GM18502 (cell line): ENCODE results near the gene COL19A1.

Experiments
- ATAC-seq: cut with Tn5 transposase; IDR thresholded peaks from one replicate; pipeline ENCODE4 v1.9.1; 2021; ENCODE audit warnings: mild to moderate bottlenecking; ENCODE audit not compliant: unreplicated experiment, poor library complexity

Gene COL19A1

GRCh38 chr6:70040766-70041165 is 174.4 kb downstream of the COL19A1 start:
- no peak for ATAC-seq

GRCh38 chr6:70041411-70041810 is 175.1 kb downstream of the COL19A1 start:
- no peak for ATAC-seq

- ATAC-seq: no peak
Measured at GRCh38 chr6:70045413-70045812, 179.1 kb downstream of the COL19A1 start.

- ATAC-seq: no peak
Measured at GRCh38 chr6:70051197-70052124, 185.1 kb downstream of the COL19A1 start.

- ATAC-seq: no peak
Measured at GRCh38 chr6:70059039-70059719, 192.8 kb downstream of the COL19A1 start.

- no peak for ATAC-seq
Measured at GRCh38 chr6:70060680-70061079, 194.3 kb downstream of the COL19A1 start.

GRCh38 chr6:70061546-70061945 is 195.2 kb downstream of the COL19A1 start:
- no peak for ATAC-seq

GRCh38 chr6:70062010-70062409 is 195.7 kb downstream of the COL19A1 start:
- no peak for ATAC-seq

GRCh38 chr6:70072540-70073179 is 206.3 kb downstream of the COL19A1 start:
- no peak for ATAC-seq

GRCh38 chr6:70073637-70074036 is 207.3 kb downstream of the COL19A1 start:
- no peak for ATAC-seq

GRCh38 chr6:70079241-70079640 is 212.9 kb downstream of the COL19A1 start:
- peak; percentile 71 for ATAC-seq

- no peak for ATAC-seq
Measured at GRCh38 chr6:70080443-70081070, 214.2 kb downstream of the COL19A1 start.

GRCh38 chr6:70082830-70083229 is 216.5 kb downstream of the COL19A1 start:
- ATAC-seq: no peak

GRCh38 chr6:70086806-70087205 is 220.4 kb downstream of the COL19A1 start:
- no peak for ATAC-seq

GRCh38 chr6:70094156-70094555 is 227.8 kb downstream of the COL19A1 start:
- ATAC-seq: no peak

- no peak for ATAC-seq
Measured at GRCh38 chr6:70099732-70100131, 233.4 kb downstream of the COL19A1 start.

- no peak for ATAC-seq
Measured at GRCh38 chr6:70103798-70104197, 237.4 kb downstream of the COL19A1 start.

- ATAC-seq: peak; percentile 60
Measured at GRCh38 chr6:70107852-70108629, 241.7 kb downstream of the COL19A1 start.

GRCh38 chr6:70110126-70111022 is 244.0 kb downstream of the COL19A1 start:
- ATAC-seq: no peak
